ENCODE data around the gene HS6ST3.

Gene HS6ST3

DNA sequence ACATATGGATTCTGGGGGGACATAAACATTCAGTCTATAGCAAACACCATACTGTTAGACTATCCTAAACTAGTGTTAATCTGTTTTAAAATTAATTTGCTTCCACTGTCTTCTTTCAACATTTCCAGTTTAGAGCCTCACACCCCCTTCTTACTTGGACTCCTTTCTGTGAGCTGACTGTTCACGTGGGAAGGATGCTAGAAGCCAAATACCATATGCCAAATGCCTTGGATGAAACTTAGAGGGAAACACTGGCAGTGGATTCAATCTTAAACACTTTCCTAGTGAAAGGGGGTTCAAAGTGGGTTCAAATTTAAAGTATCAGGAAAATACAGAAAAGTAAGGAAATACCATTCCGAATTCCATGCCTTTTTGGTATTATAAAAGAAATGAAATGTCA is 113.6 kb downstream of the HS6ST3 start:
- DNase-seq, result no peak

DNA sequence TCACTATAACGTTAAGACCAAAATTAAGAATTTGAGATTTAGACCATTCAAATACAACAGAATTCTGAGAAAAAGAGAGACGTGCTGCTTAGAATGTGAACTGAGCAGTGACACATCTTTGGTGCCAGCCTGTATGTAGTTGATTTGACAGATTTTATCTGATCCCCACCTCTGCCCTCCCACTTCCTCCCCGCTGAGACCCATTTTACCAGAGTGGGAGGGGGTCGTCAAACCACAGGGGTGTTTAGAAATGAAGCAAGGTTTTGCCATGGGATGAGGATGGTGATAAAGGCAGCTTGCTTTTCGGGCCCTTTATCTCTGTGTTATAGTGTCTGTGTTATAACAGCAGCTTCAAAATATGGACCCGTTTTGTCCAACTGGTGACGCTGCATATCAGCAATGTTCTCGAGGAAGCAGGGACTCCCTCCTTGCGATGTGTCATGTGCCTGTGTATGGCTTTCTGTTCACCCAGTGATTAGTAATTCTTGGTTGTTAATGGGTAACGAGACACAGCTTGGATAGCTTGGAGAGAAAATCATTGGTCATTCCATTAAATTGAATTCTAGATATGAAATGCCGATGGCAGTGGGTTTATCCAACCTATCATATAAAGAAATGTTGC is 125.0 kb downstream of the HS6ST3 start:
- DNase-seq, result no peak

DNA sequence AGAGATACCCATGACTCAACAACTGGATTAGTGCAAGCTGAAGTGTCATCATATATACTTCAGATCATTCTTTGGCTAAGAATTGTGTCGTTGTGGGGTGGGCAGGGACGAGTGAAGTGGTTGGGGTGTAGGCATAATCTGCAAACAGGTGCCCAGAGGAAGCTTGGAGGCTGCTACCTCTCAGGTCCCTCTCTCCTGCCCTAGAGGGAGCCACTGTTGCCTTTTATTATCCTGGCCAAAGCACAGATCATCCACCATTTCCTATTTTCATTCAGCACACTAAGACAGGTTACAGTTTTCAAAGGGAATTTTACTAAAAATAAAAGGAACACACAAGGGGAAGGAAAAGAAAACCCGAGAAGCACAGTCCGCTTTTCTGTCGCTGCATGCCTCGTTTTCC is 126.6 kb downstream of the HS6ST3 start:
- no peak for DNase-seq

GRCh38 chr13:96218475-96218874 is 128.6 kb downstream of the HS6ST3 start:
- no peak for DNase-seq

GRCh38 chr13:96221471-96221870 is 131.6 kb downstream of the HS6ST3 start:
- no peak for DNase-seq

- DNase-seq, result no peak
Observed at GRCh38 chr13:96223231-96223630, 133.3 kb downstream of the HS6ST3 start.

GRCh38 chr13:96229356-96229755 is 139.4 kb downstream of the HS6ST3 start:
- no peak for DNase-seq

- DNase-seq, result no peak
Observed at GRCh38 chr13:96238241-96238640, 148.3 kb downstream of the HS6ST3 start.

DNA sequence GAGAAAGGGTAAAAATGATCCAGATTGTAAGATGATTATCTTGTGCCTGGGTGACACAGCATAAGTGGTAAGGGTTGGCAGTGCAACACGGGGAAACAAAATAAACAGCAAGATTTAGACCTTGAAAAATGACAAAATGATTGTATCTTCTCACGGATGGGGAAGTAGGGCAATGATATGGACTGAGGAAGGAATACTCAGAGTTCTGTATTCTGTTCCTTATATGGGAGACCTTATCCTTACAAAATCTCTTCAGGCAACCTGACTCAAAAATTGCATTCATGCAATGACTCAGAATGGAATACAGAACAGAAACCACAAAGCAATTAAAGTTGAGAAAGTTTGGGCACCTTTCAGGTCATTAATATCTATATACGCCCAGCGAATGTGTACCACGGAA is 149.0 kb downstream of the HS6ST3 start:
- no peak for DNase-seq

DNA sequence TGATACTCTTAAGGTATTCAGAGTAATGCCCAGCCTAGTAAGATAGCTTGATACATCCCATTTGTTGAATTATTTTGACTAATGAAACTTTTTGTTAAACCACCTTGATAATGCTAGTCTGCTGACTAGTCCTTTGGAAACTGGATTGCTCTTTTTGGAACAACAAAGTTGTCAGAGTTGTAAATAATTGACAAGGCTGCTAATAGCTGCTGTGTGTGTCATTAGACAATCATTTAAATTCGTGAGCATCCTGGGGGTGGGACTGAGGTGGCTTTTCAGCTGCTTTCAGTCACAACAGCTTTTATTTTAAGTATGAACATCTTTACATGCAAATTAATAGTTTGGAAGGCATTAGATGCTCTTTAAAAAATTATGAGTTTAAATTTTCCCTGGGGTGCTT is 153.5 kb downstream of the HS6ST3 start:
- DNase-seq, result no peak

GRCh38 chr13:96248103-96248502 is 158.2 kb downstream of the HS6ST3 start:
- DNase-seq, result no peak

- DNase-seq, result no peak
Observed at GRCh38 chr13:96248996-96249395, 159.1 kb downstream of the HS6ST3 start.

- no peak for DNase-seq
Observed at GRCh38 chr13:96252903-96253302, 163.0 kb downstream of the HS6ST3 start.

- DNase-seq, result no peak
Observed at GRCh38 chr13:96273196-96273595, 183.3 kb downstream of the HS6ST3 start.

DNA sequence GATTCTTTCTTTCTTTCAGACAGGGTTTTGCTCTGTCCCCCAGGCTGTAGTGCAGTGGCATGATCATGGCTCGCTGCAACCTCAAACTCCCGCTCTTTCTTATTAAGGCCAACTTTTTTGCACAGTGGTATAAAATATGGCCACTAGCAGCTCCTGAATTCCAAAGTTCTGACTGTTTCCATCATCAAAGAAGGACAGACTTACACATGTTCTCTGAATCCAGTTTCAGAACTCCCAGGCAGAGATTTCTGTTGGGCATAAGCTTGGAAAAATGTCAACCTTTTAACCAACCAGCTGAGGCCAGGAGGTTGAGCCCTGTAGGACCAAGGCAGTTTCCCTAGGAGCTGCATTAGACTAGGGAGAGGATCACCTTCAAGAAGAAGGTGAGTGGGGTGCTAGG is 184.1 kb downstream of the HS6ST3 start:
- no peak for DNase-seq

GRCh38 chr13:96279904-96280303 is 190.0 kb downstream of the HS6ST3 start:
- no peak for DNase-seq

- DNase-seq, result peak; percentile 37
Observed at GRCh38 chr13:96284971-96285370, 195.1 kb downstream of the HS6ST3 start.

DNA sequence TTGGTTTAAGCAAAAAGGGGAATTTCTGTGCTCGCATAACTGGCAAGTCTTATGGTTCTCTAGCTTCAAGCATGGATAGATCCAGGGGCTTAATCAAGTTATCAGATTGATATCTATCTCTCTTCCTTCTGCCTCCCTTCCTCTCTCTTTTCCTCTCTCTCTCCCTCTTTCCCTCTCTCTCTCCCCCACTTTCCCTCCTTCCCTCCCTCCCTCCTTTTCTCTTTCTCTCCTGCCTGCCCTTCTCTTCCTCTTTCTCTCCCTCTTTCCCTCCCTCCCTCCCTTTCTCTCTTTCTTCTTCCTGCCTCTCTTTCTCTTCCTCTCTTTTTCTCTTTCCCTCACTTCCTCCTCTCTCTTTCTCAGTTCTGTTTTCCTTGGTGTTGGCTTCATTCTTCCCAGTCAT is 195.8 kb downstream of the HS6ST3 start:
- DNase-seq, result no peak

- DNase-seq, result peak; percentile 49
Observed at GRCh38 chr13:96294930-96295881, 205.3 kb downstream of the HS6ST3 start.

GRCh38 chr13:96297360-96297759 is 207.5 kb downstream of the HS6ST3 start:
- no peak for DNase-seq

GRCh38 chr13:96299235-96299634 is 209.3 kb downstream of the HS6ST3 start:
- no peak for DNase-seq

GRCh38 chr13:96308568-96308967 is 218.7 kb downstream of the HS6ST3 start:
- no peak for DNase-seq

- DNase-seq, result no peak
Observed at GRCh38 chr13:96314974-96315373, 225.1 kb downstream of the HS6ST3 start.

DNA sequence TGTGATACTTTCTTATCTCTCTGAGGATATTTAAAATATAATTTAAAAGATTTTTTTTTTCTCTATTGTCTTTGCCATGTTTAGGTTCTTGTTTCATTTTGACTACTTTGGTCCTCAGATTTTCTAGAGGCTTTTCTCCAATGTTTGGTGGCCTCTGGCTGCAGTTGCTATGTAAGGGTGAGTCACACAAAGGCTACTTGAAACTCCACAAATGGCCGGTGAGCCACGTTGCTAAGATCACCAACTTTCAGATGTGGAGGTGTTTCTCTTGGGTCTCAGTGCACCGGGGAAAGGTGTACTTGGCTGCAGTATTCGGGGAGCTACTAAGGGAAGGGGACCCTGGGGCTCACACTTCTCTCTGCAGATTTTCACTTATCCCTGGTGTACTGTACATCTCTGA is 248.1 kb downstream of the HS6ST3 start:
- no peak for DNase-seq

Data from NCI-H524 treated with DMSO at 0.1 percent for 48 hours (cell line).